B cell (primary cell): Measurements from ENCODE around the gene MDGA2. TPM values are rescaled to one million over a fixed set of nuclear protein-coding genes. Genes with fewer than 3 reads are reported as not detected.

Source experiments
- ATAC-seq: fragments of 200-7000 bp; cut with Tn5 transposase; one replicate; pipeline ENCODE4 v1.10.0; 2021; ENCODE audit warnings: low read depth, mild to moderate bottlenecking, moderate number of reproducible peaks, moderate library complexity
- CTCF ChIA-PET: fragments of 350-600 bp; sonication (Branson Sonifier 250); formaldehyde crosslinking; loops from one replicate; lab custom pipeline; 2021; ENCODE audit warnings: antibody characterized with exemption, inconsistent platforms; lab: Charles Lee
- POLR2A ChIA-PET: fragments of 350-600 bp; sonication (Branson Sonifier 250); formaldehyde crosslinking; loops from one replicate; lab custom pipeline; 2021; ENCODE audit warnings: antibody characterized with exemption; lab: Charles Lee
- DNase-seq: peaks from one replicate; pipeline ENCODE4 v3.0.0; 2013
- H2AFZ ChIP-seq: 2 replicates; pipeline ENCODE4 v1.6.1; 2012; ENCODE audit warnings: mild to moderate bottlenecking, low read depth, low read length; ENCODE audit not compliant: insufficient read depth, poor library complexity, severe bottlenecking
- H3K27ac ChIP-seq, 2 donors: 1 replicate in 1 of 2; 2 replicates in 1 of 2; pipeline ENCODE4 v1.5.1; 2012 to 2013; ENCODE audit warnings: low read length in 2 of 2, mild to moderate bottlenecking in 2 of 2, moderate library complexity in 1 of 2
- H3K27me3 ChIP-seq, 4 experiments: fragments of 200-600 bp in 1 of 4; sonication (generic) in 1 of 4; replicated peaks in 1 of 4; 1 replicate in 2 of 4; 2 replicates in 2 of 4; pipeline versions ENCODE4 v1.6.1 to v1.7.0; 2013 to 2016; ENCODE audit warnings: low read length in 3 of 4, mild to moderate bottlenecking in 2 of 4, mixed read lengths in 1 of 4, moderate library complexity in 1 of 4; ENCODE audit not compliant: insufficient read depth in 4 of 4, control insufficient read depth in 3 of 4; ENCODE audit errors: control extremely low read depth in 1 of 4
- H3K36me3 ChIP-seq, 2 experiments: replicated peaks in 1 of 2; 1 replicate in 1 of 2; 2 replicates in 1 of 2; pipeline versions ENCODE4 v1.6.1 to v1.7.1; 2013; ENCODE audit warnings: low read length in 1 of 2; ENCODE audit not compliant: insufficient read depth in 2 of 2, control insufficient read depth in 1 of 2; ENCODE audit errors: control extremely low read depth in 1 of 2, extremely low read depth in 1 of 2
- H3K4me1 ChIP-seq, 2 donors: fragments of 200-600 bp in 1 of 2; sonication (generic) in 1 of 2; 1 replicate in 1 of 2; 2 replicates in 1 of 2; pipeline versions ENCODE4 v1.5.1 to v1.6.1; 2013 to 2017; ENCODE audit warnings: low read length in 2 of 2; ENCODE audit not compliant: control insufficient read depth in 2 of 2, insufficient read depth in 2 of 2
- H3K4me2 ChIP-seq: replicated peaks from 2 replicates; pipeline ENCODE3; 2012; ENCODE audit warnings: mild to moderate bottlenecking, low read depth, low read length; ENCODE audit not compliant: poor library complexity, severe bottlenecking
- H3K4me3 ChIP-seq, 5 experiments: fragments of 200-600 bp in 1 of 5; sonication (generic) in 1 of 5; 1 replicate in 3 of 5; 2 replicates in 2 of 5; pipeline versions ENCODE4 v1.5.1 to v1.7.0; 2011 to 2016; ENCODE audit warnings: low read length in 4 of 5, mild to moderate bottlenecking in 4 of 5, low read depth in 2 of 5, control low read depth in 1 of 5, moderate library complexity in 1 of 5; ENCODE audit not compliant: insufficient read depth in 1 of 5; ENCODE audit errors: control extremely low read depth in 1 of 5, extremely low read depth in 1 of 5
- H3K79me2 ChIP-seq: fragments of 200-600 bp; sonication (generic); one replicate; pipeline ENCODE4 v1.6.0; 2016; ENCODE audit warnings: low read length; ENCODE audit not compliant: control insufficient read depth, insufficient read depth
- H3K9ac ChIP-seq: fragments of 200-600 bp; sonication (generic); 2 replicates; pipeline ENCODE4 v1.6.1; 2017; ENCODE audit warnings: mild to moderate bottlenecking, low read length, moderate library complexity
- H3K9me3 ChIP-seq, 3 donors: one replicate each; pipeline versions ENCODE4 v1.6.1 to v1.7.1; 2013; ENCODE audit warnings: low read length in 2 of 3; ENCODE audit not compliant: control insufficient read depth in 2 of 3, insufficient read depth in 1 of 3; ENCODE audit errors: control extremely low read depth in 1 of 3
- H4K20me1 ChIP-seq: 2 replicates; pipeline ENCODE4 v1.6.0; 2012; ENCODE audit warnings: mild to moderate bottlenecking, low read length; ENCODE audit not compliant: insufficient read depth, control insufficient read depth, poor library complexity, severe bottlenecking
- H3K27ac Mint-ChIP-seq: one replicate; pipeline ENCODE4 v1.8.0; 2021; ENCODE audit warnings: mixed read lengths
- H3K27me3 Mint-ChIP-seq: one replicate; pipeline ENCODE4 v1.8.0; 2021; ENCODE audit warnings: mixed read lengths
- H3K4me1 Mint-ChIP-seq: one replicate; pipeline ENCODE4 v1.8.0; 2021; ENCODE audit warnings: mixed read lengths
- H3K4me3 Mint-ChIP-seq: one replicate; pipeline ENCODE4 v1.8.0; 2021; ENCODE audit warnings: mixed read lengths
- H3K9me3 Mint-ChIP-seq: one replicate; pipeline ENCODE4 v1.8.0; 2022; ENCODE audit warnings: mixed read lengths; ENCODE audit not compliant: insufficient read depth
- CTCF ChIP-seq: fragments of 200-600 bp; IDR thresholded peaks from one replicate; pipeline ENCODE4 v1.8.0; 2022; ENCODE audit warnings: antibody characterized with exemption, mild to moderate bottlenecking
- EZH2 ChIP-seq: IDR thresholded peaks from 2 replicates; pipeline ENCODE4 v1.6.1; 2012; ENCODE audit warnings: borderline replicate concordance, low read depth, mild to moderate bottlenecking, moderate library complexity, low read length; ENCODE audit not compliant: insufficient read depth, poor library complexity, severe bottlenecking
- WGBS: methylation state at CpG from one replicate; pipeline ENCODE4 v1.1.5; 2013; ENCODE audit warnings: missing lambda C conversion rate; ENCODE audit not compliant: insufficient coverage; 5-methylcytosine and 5-hydroxymethylcytosine counted together
- intact Hi-C: fragments of 100-400 bp; cut with micrococcal nuclease; formaldehyde crosslinking; loops from one replicate; pipeline ENCODE4 v1.10.0; 2022
- polyA plus RNA-seq: library from polyadenylated mRNA; depleted of rRNA; stranded (reverse); fragments of >200 nt; gene quantifications from 2 replicates; pipeline ENCODE4 v1.2.3, GENCODE V29; 2012
- total RNA-seq, 2 donors: library from RNA; stranded (reverse); fragments of 120-200 nt in 1 of 2; gene quantifications; 1 replicate in 1 of 2; 2 replicates in 1 of 2; pipeline versions ENCODE4 v1.2.3 to v1.2.4, GENCODE V29; 2013 to 2022

Gene MDGA2
- total and polyA plus RNA-seq, 2 donors (not counting 1 experiment from before 2014, with no cell fraction given), result not detected

- ATAC-seq, result no peak
- H3K9me3 ChIP-seq, result no peaks in the 10 kb centered on the region
- no peak for DNase-seq
- Mint-ChIP-seq H3K4me1 (no peaks in the 10 kb centered on the region), H3K9me3 (no peaks in the 10 kb centered on the region), H3K27me3 (no peaks in the 10 kb centered on the region), H3K27ac (no peak overlapping the region), H3K4me3 (no peak overlapping the region)
- no peak overlapping the region for H3K4me2 ChIP-seq
- H3K79me2 ChIP-seq, result no peaks in the 10 kb centered on the region
- ChIA-PET POLR2A (no interaction called here), CTCF (no interaction called here)
- no peaks in the 10 kb centered on the region for H3K36me3 ChIP-seq
- no peak overlapping the region for H3K9ac ChIP-seq
- H4K20me1 ChIP-seq, result no peaks in the 10 kb centered on the region
- intact Hi-C loops, result no loop called here
- H3K4me1 ChIP-seq, result no peaks in the 10 kb centered on the region
- no peak overlapping the region for H3K27ac ChIP-seq
- no peak overlapping the region for H3K4me3 ChIP-seq
- TF ChIP-seq CTCF (no peak), EZH2 (no peak)
- H3K27me3 ChIP-seq, result no peaks in the 10 kb centered on the region
- H2AFZ ChIP-seq, result no peak overlapping the region
- WGBS, result 94% methylated on average over 4 of the region's 5 CpGs
These were observed 24.1 kb downstream of the MDGA2 start for GRCh38 chr14:47651337-47651736.

DNA sequence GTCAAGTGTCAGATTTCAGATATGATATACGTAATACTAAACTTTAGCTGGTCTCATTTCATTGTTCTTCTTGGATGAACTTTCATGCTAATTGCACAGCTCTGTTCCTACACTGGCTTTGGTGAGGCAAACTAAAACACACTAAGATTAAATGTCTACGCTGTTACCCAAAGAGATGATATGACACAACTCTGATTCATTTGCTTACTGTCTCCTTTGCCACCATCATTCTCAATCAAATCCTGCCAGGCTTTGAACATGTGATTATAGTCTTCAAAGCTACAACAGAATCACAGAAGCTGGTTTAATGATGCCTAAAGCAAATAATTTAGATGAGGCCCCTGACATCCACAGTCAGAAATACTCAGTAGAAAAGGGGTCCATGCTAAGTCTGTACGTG is 37.7 kb downstream of the MDGA2 start:
- Mint-ChIP-seq H3K27ac (no peak overlapping the region), H3K27me3 (no peaks in the 10 kb centered on the region), H3K4me3 (no peak overlapping the region), H3K9me3 (peaks cover 2% of the 10 kb centered on the region), H3K4me1 (no peaks in the 10 kb centered on the region)
- no peak overlapping the region for H3K4me2 ChIP-seq
- no peaks in the 10 kb centered on the region for H3K36me3 ChIP-seq
- no peaks in the 10 kb centered on the region for H3K79me2 ChIP-seq
- H4K20me1 ChIP-seq, result no peaks in the 10 kb centered on the region
- H2AFZ ChIP-seq, result no peak overlapping the region
- ChIA-PET CTCF (no interaction called here), POLR2A (no interaction called here)
- no peak for DNase-seq
- no peaks in the 10 kb centered on the region for H3K4me1 ChIP-seq
- ATAC-seq, result no peak
- H3K4me3 ChIP-seq, result no peak overlapping the region
- 80% methylated on average over 1 of the region's 3 CpGs for WGBS
- intact Hi-C loops, result no loop called here
- H3K27me3 ChIP-seq, result no peaks in the 10 kb centered on the region
- H3K9ac ChIP-seq, result no peak overlapping the region
- peaks cover 0 to 1% (median 0%) of the 10 kb centered on the region in 3 donors for H3K9me3 ChIP-seq
- H3K27ac ChIP-seq, result no peak overlapping the region
- TF ChIP-seq EZH2, result no peak
- no peak for TF ChIP-seq CTCF
